HAP-1 (cell line): Measurements from ENCODE around the gene TNN.
"Not testable (repeated sequence)": the region's sequence is repeated elsewhere in the genome, so short reads cannot be mapped to it uniquely, and the experiment has no call there.

Source experiments
- DNase-seq, 2 experiments: peaks; one replicate each; pipeline ENCODE4 v3.0.0-alpha.2; 2016 to 2020; ENCODE audit warnings: low spot score in 2 of 2
- H3K27me3 ChIP-seq: fragments of 250-450 bp; sonication (Bioruptor Pico); 2 replicates; pipeline ENCODE4 v1.5.1; 2020; ENCODE audit warnings: low read depth, mild to moderate bottlenecking, moderate library complexity
- H3K36me3 ChIP-seq: fragments of 250-450 bp; sonication (Bioruptor Pico); replicated peaks from 2 replicates; pipeline ENCODE4 v1.5.1; 2020; ENCODE audit warnings: mild to moderate bottlenecking
- H3K4me1 ChIP-seq: fragments of 250-450 bp; sonication (Bioruptor Pico); 2 replicates; pipeline ENCODE4 v1.5.1; 2020; ENCODE audit warnings: mild to moderate bottlenecking
- H3K4me3 ChIP-seq: fragments of 250-450 bp; sonication (Bioruptor Pico); 2 replicates; pipeline ENCODE4 v1.5.1; 2020; ENCODE audit warnings: mild to moderate bottlenecking, moderate library complexity
- H3K9me3 ChIP-seq: fragments of 250-450 bp; sonication (Bioruptor Pico); 2 replicates; pipeline ENCODE4 v1.5.1; 2020; ENCODE audit warnings: mild to moderate bottlenecking, moderate library complexity
- in situ Hi-C: fragments of 300-500 bp; cut with MboI; formaldehyde crosslinking; loops from 3 replicates; pipeline ENCODE4 v1.14.3; 2020; ENCODE audit warnings: low sequenced_read_pairs, inconsistent platforms, mixed read lengths

TNN gene

DNA sequence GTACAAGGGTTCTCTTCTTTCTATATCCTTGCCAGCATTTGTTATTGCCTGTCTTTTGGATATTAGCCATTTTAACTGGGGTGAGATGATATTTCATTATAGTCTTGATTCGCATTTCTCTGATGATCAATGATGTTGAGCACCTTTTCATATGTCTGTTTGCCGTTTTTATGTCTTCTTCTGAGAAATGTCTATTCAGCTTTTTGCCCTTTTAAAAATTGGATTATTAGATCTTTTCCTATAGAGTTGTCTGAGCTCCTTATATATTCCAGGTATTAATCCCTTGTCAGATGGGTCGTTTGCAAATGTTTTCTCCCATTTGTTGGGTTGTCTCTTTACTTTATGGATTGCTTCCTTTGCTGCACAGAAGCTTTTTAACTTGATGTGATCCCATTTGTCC is 25.0 kb upstream of the TNN start:
- H3K4me3 ChIP-seq, result no peak overlapping the region
- H3K9me3 ChIP-seq, result no peaks in the 10 kb centered on the region
- in situ Hi-C loops, result loop anchor here (25.0 kb wide), 1 partner anchor 270 kb away; no protein-coding TSS in a partner anchor
- H3K36me3 ChIP-seq, result no peaks in the 10 kb centered on the region
- H3K4me1 ChIP-seq, result no peaks in the 10 kb centered on the region
- no peak for DNase-seq
- H3K27me3 ChIP-seq, result no peaks in the 10 kb centered on the region

DNA sequence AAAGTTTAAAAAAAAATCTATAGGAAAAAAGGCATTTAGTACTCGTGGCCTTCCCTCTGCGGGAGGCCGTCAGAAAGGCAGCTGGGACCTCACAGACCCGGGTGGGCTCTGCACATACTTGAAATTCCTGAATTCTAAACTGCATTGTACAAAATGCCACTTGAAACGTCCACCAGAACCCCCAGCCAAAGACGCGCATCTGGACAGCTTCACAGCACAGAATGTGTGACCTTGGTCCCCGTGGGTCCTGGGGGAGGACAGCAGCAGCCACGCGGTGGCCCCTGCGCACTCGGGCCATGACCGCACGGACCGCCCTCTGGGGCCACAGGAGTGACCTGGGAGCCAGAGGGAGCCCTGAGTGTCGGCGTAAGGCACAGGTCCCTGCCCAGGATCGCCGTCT is 23.8 kb upstream of the TNN start:
- no peaks in the 10 kb centered on the region for H3K27me3 ChIP-seq
- no peaks in the 10 kb centered on the region for H3K36me3 ChIP-seq
- no peak overlapping the region for H3K4me3 ChIP-seq
- H3K9me3 ChIP-seq, result no peaks in the 10 kb centered on the region
- no peak for DNase-seq
- no peaks in the 10 kb centered on the region for H3K4me1 ChIP-seq
- in situ Hi-C loops, result loop anchor here (25.0 kb wide), 1 partner anchor 268 kb away; no protein-coding TSS in a partner anchor

DNA sequence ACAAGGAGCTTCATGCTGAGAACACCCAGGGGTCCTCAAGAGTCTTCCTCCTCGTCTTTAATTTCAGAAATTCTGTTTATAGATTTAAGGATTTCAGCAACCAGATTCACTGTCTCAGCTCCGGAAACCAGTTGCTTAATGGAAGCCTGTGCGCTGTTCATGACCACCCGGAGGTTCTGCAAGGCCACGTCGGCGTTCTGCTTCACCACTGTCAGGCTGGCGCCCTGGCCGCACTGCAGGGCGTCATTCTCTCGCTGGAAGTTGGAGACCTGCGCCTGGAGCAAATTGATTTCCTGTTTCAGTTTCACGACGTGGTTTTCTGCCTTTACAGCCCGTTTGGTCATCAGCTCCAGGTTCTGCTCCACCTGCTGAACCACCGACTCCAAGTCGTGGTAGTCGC is 23.0 kb upstream of the TNN start:
- not testable (repeated sequence) for DNase-seq, H3K4me3 ChIP-seq, H3K27me3 ChIP-seq, H3K9me3 ChIP-seq, H3K36me3 ChIP-seq, H3K4me1 ChIP-seq
- in situ Hi-C loops, result loop anchor here (25.0 kb wide), 1 partner anchor 268 kb away; no protein-coding TSS in a partner anchor

DNA sequence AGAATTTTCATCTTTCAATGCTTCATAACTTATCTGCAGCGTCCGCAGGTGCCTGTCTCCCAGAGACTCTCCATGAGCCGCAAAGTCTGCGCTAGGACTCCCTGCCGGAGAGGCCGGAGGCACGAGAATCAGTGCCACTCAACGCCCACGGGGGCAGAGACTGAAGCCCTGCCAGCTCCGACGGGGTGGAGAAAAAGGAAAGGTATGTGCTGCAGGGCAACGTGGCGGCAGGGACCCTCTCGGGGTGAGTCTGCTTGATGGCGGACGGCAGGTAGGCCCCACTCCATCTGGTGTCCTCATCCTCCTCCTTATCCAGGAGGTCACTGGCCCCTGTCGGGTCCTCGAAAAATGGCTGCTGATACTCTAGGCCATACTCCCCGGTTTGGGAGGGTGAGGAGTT is 22.5 kb upstream of the TNN start:
- Histone ChIP-seq H3K4me1 (no peaks in the 10 kb centered on the region), H3K36me3 (no peaks in the 10 kb centered on the region), H3K27me3 (no peaks in the 10 kb centered on the region), H3K4me3 (no peak overlapping the region), H3K9me3 (no peaks in the 10 kb centered on the region)
- in situ Hi-C loops, result loop anchor here (25.0 kb wide), 1 partner anchor 267 kb away; no protein-coding TSS in a partner anchor
- DNase-seq, result no peak

DNA sequence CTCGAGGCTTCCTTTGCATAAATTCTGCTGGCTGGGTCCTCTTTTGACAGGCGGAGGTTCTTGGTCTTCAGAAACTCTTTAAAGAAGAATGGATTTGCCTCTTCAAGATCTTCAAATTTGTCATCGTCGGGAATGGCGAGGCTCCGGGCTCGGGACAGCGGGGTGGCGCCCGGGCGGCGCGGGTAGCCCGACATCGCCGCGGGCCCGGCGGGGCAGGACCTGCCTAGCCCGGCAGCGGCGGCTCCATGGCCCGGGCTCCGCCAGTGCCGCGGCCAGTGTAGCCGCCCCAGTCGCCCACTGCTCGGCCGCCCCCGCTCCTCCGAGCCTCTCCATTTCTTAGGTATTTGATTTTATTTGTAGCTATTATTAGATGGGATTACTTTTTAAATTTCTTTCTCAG is 22.1 kb upstream of the TNN start:
- Histone ChIP-seq H3K36me3 (no peaks in the 10 kb centered on the region), H3K4me1 (no peaks in the 10 kb centered on the region), H3K4me3 (no peak overlapping the region), H3K27me3 (no peaks in the 10 kb centered on the region), H3K9me3 (no peaks in the 10 kb centered on the region)
- in situ Hi-C loops, result loop anchor here (25.0 kb wide), 1 partner anchor 267 kb away; no protein-coding TSS in a partner anchor
- no peak for DNase-seq

DNA sequence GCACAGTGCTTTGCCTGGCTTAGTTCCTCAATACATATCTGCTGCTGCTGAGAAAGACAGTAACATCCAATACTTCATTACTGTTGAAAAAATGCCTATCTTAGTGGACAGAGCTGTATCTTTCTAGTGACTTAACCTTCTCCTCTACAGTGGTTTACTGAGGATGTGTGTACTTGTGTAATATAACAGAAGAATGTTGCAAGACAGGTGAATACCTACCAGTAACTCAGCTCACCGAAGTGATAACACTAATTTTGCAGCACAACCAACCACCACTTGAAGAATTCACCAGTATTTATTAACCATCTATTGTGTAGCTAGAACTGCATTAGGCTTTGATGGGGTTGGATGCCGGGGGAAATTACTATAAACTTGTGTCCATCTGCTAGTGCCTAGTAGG is 16.6 kb upstream of the TNN start:
- in situ Hi-C loops, result no loop called here
- Histone ChIP-seq H3K27me3 (no peaks in the 10 kb centered on the region), H3K36me3 (no peaks in the 10 kb centered on the region), H3K4me3 (no peak overlapping the region), H3K9me3 (no peaks in the 10 kb centered on the region; the same call in 1 of the 2 replicates), H3K4me1 (no peaks in the 10 kb centered on the region)
- no peak for DNase-seq

DNA sequence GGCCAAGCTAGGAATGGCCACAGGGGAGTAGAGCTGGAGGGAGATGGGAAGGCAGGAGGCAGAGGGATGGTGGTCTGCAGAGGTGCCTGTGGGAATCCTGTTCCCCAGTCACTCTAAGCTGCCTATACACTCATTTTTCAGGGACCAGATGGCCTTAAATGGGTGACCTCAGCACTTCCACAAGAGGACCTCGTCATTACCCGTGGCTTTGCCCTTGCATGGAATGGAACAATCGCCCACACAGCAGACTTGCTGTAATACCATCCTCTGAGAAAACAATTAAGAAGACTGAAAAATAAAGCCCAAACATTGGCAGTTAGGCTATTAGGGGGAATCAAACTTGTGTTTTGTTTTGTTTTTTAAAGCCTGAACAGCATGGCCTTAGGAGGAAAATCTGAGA is 12.9 kb upstream of the TNN start:
- in situ Hi-C loops, result no loop called here
- no peaks in the 10 kb centered on the region for H3K27me3 ChIP-seq

DNA sequence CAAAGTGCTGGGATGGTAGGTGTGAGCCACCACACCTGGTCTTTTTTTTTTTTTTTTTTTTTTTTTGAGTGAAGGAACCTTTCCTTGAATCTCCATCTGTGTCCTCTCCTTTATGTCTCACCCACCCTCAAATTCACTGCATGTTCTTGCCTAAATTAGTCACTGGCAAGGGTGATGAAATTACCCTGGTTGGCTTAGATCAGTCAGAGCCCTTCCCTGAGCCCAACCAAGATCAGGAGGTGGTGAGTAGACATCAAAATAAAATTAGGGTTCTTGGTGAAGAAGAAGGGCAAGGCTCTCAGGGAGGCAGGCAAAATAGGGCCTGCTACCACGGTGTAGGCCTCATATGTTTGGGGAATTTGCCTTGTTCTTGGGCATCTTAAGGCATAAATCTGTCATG is 5.3 kb upstream of the TNN start:
- in situ Hi-C loops, result no loop called here
- Histone ChIP-seq H3K4me3 (no peak overlapping the region), H3K36me3 (no peaks in the 10 kb centered on the region), H3K4me1 (no peaks in the 10 kb centered on the region), H3K9me3 (no peaks in the 10 kb centered on the region), H3K27me3 (no peaks in the 10 kb centered on the region; the same call in 1 of the 2 replicates)
- DNase-seq, result no peak

More for the DNA sequence above, 12.9 kb upstream of the TNN start:
- H3K4me3 ChIP-seq, result no peak overlapping the region
- no peak for DNase-seq
- no peaks in the 10 kb centered on the region; the same call in 1 of the 2 replicates for H3K9me3 ChIP-seq
- no peaks in the 10 kb centered on the region for H3K4me1 ChIP-seq
- H3K36me3 ChIP-seq, result no peaks in the 10 kb centered on the region

DNA sequence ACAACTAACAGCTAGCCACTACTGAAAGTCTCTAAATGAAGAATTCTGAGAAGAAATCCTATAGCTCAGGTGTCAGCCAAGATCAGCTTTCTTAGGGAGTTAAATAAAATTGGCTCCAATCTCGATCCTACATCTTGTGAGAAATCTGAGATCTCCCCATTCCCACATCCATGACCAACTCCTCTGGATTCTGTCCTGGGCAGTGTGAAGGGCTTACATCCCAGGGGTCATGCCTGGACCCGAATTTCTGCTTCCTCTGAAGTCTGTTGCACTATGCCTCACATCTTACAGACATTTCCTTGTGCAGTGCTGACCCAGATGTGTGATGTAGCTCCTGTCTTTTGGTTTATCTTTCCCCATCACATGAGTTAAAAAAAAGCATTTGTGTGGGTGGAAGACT is 4.8 kb upstream of the TNN start:
- H3K36me3 ChIP-seq, result no peaks in the 10 kb centered on the region
- H3K4me3 ChIP-seq, result no peak overlapping the region
- H3K9me3 ChIP-seq, result no peaks in the 10 kb centered on the region
- in situ Hi-C loops, result no loop called here
- H3K27me3 ChIP-seq, result no peaks in the 10 kb centered on the region; the same call in 1 of the 2 replicates
- no peaks in the 10 kb centered on the region for H3K4me1 ChIP-seq
- no peak for DNase-seq

DNA sequence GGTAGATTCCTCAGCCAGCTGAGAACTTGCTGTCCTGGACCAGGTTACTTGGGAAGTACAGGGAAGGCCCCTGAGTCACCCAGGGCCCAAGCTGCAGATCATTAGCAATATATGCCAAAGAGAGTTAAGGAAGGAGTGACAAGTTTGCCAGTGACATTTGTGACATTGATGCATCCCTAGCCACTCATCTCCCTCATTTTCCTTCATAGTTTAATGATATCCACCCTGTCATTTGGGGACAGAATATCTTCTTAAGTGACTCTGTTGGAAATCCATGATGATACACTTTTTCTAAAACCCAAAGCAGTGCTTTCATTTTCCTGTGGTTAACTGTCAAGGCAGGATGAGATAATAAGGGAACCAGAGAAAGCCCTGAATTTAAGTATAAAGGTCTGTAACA is 3.2 kb downstream of the TNN start:
- peaks cover 7% of the 10 kb centered on the region; the same call in 1 of the 2 replicates for H3K27me3 ChIP-seq
- in situ Hi-C loops, result no loop called here
- no peaks in the 10 kb centered on the region for H3K4me1 ChIP-seq
- no peak for DNase-seq
- H3K36me3 ChIP-seq, result no peaks in the 10 kb centered on the region
- no peak overlapping the region for H3K4me3 ChIP-seq
- H3K9me3 ChIP-seq, result no peaks in the 10 kb centered on the region

DNA sequence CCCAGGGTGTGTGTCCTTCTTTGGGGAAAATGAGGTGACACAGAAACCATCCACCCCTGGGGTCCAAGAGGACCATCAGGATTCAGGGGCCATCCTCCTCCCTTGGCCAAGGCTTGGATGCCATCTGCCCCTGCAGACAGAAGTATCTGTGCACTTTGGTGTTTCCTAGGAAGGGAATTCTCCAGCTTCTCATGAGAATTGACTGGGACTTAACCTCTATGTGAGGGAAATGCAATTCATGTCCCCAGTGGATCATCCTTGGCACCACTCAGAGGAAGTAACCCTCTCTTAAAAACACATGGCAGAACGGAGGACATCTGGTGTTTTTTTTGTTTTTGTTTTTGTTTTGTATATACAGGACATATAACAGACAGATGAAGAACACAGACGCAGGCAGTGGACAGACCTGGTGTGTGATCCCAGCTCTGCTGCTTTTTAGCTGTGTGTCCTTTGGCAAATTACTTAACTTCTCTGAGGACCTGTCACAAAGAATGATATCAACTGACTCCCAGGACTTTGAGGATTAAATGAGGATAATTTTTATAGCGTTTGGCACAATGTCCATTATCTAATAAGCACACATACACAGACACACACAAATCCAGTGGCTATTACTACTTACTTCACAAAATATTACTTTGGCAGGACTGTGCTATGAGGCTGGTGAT is 3.8 kb downstream of the TNN start:
- Histone ChIP-seq H3K36me3 (no peaks in the 10 kb centered on the region), H3K4me3 (no peak overlapping the region), H3K27me3 (peaks cover 7% of the 10 kb centered on the region; the same call in 1 of the 2 replicates), H3K4me1 (no peaks in the 10 kb centered on the region), H3K9me3 (no peaks in the 10 kb centered on the region)
- DNase-seq, result no peak
- in situ Hi-C loops, result no loop called here

DNA sequence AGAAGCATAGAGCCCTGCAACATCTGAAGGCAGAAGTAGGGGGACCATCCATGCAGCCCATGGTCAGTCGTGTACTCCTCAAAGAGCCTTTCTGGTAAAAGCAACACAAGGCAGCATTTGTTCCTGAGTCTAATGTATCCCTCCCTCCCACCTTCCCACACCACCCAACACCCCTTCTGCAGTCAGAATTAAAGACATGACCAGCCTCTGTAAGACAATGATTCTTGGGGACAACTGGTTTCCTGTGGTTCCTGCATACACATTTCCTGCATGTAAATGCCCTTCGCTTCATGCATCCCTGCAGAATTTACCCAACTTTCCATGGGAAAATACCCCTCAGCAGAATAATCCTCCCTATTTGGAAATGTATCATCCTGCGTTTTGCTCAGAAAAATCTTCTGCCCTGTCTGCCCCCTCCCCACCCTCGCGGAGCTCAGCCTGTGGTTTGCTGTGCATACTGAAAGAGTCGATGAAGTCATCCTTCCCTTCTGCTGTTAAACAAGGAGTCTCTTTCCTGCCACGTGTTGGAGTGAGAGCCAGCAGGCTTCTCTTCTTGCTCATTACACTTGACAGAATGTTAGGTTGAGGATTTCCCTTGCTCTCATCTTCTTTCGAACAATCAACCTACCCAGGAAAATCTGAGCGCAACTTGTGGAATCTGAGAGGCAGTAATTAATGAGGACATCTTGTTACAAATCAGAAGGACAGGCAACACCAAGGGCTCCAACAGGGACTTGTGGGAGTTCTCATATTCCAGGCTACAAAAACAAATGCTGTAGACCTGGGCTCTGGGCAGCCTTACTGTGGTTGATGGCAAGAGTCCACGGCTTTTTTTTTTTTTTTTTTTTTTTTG is 4.7 kb downstream of the TNN start:
- H3K4me1 ChIP-seq, result no peaks in the 10 kb centered on the region
- H3K9me3 ChIP-seq, result no peaks in the 10 kb centered on the region
- no peaks in the 10 kb centered on the region for H3K36me3 ChIP-seq
- H3K4me3 ChIP-seq, result no peak overlapping the region
- DNase-seq, result no peak
- in situ Hi-C loops, result no loop called here
- peaks cover 7% of the 10 kb centered on the region; the same call in 1 of the 2 replicates for H3K27me3 ChIP-seq

DNA sequence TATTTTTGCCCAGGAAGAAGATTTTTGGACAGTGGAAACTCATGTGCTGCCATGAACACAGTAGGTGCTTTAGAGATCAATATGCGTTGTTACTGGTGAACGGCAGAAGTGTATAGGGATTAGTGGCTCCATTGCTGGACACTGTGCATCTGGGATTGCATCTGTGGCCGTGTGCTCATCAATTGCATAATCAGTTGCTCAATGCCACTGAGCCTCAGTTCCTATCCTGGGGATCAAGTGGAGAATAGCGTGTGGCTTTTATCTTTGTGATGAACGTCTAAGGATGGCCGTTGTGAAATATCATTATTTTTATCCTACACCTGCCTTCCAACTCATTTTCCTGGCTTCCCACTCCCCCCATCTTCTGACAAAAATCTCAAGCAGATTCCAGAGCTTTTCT is 5.4 kb downstream of the TNN start:
- Histone ChIP-seq H3K4me1 (no peaks in the 10 kb centered on the region), H3K36me3 (no peaks in the 10 kb centered on the region), H3K9me3 (no peaks in the 10 kb centered on the region), H3K27me3 (peaks cover 7% of the 10 kb centered on the region; the same call in 1 of the 2 replicates), H3K4me3 (no peak overlapping the region)
- no peak for DNase-seq
- in situ Hi-C loops, result no loop called here

DNA sequence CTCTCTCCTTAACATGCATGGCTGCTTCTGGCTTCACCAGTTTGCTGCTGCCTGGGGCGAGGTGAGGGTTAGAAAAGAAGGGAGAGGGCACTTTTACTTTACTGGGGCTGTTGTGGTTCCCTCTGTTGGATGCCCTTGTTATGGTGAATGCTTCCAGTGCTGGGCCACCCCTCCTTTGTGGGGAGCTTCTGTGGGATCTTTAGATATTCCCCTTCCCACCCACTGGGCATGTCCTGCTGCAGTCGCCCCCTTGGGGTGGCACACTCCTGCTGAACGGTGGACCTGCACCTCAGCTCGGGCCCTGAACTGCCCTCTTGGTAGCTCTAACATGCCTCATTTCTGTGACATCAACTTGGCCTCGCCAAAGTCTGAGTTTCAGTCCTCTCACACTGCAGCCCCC is 6.0 kb downstream of the TNN start:
- Histone ChIP-seq H3K9me3 (no peaks in the 10 kb centered on the region), H3K4me3 (no peak overlapping the region), H3K27me3 (0 out of 2 replicates have a peak, but pooled peaks cover 7% of the 10 kb centered on the region), H3K36me3 (no peaks in the 10 kb centered on the region), H3K4me1 (no peaks in the 10 kb centered on the region)
- no peak for DNase-seq
- in situ Hi-C loops, result no loop called here
